GM12865 (cell line): ENCODE results near the gene IQCK.

Experiments
- DNase-seq: peaks from one replicate; pipeline ENCODE4 v3.0.0; 2010; ENCODE audit warnings: low read depth
- H3K4me3 ChIP-seq: 2 replicates; pipeline ENCODE4 v1.5.1; 2011; ENCODE audit warnings: mild to moderate bottlenecking, low read depth, low read length, control low read depth
- TF ChIP-seq, protein P1 (sequence below): IDR thresholded peaks from 2 replicates; pipeline ENCODE4 v1.5.1; 2011; ENCODE audit warnings: low read length, control low read depth, low read depth, inconsistent platforms; ENCODE audit not compliant: insufficient read depth; ENCODE audit errors: missing control alignments

The IQCK gene

DNA sequence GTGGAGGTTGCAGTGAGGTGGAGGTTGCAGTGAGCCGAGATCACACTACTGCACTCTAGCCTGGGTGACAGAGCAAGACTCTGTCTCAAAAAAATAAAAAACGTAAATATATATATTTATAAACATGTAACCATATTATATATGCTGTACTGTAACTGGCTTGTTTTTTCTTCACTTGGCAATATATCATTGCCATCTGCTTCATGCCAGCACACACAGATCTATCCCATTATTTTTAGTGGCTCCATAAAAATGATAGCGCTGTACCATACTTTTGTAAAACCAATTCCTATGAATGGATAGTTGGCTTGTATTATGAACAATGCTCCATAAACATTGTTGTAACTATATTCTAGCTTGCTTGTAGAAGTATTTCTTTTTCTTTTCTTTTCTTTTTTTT, 117.1 kb downstream of the IQCK start:
- no peak overlapping the region for H3K4me3 ChIP-seq
- no peak for DNase-seq
- TF ChIP-seq, protein P1, sequence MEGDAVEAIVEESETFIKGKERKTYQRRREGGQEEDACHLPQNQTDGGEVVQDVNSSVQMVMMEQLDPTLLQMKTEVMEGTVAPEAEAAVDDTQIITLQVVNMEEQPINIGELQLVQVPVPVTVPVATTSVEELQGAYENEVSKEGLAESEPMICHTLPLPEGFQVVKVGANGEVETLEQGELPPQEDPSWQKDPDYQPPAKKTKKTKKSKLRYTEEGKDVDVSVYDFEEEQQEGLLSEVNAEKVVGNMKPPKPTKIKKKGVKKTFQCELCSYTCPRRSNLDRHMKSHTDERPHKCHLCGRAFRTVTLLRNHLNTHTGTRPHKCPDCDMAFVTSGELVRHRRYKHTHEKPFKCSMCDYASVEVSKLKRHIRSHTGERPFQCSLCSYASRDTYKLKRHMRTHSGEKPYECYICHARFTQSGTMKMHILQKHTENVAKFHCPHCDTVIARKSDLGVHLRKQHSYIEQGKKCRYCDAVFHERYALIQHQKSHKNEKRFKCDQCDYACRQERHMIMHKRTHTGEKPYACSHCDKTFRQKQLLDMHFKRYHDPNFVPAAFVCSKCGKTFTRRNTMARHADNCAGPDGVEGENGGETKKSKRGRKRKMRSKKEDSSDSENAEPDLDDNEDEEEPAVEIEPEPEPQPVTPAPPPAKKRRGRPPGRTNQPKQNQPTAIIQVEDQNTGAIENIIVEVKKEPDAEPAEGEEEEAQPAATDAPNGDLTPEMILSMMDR, result no peak

DNA sequence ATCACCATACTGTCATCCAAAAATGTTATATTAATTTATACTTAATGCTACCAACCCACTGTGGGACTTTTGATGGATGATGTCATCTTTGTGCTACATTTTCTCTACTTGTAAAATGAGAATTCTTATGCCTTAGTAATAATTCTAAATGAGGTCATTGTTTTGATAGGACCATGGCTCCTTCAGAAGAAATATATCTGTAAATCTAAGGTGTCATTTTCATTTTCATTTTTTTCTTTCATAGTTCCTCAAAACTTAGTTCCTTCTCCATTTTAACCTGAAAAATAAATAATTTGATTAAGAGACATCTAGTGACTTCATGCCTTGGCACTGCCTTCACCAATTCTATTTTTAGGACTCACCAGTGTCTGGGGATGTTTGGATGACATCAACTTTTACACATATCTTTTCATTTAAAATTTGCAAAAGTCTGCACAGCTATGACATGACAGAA, 117.9 kb downstream of the IQCK start:
- TF ChIP-seq, protein P1, result no peak
- DNase-seq, result no peak
- no peak overlapping the region for H3K4me3 ChIP-seq

DNA sequence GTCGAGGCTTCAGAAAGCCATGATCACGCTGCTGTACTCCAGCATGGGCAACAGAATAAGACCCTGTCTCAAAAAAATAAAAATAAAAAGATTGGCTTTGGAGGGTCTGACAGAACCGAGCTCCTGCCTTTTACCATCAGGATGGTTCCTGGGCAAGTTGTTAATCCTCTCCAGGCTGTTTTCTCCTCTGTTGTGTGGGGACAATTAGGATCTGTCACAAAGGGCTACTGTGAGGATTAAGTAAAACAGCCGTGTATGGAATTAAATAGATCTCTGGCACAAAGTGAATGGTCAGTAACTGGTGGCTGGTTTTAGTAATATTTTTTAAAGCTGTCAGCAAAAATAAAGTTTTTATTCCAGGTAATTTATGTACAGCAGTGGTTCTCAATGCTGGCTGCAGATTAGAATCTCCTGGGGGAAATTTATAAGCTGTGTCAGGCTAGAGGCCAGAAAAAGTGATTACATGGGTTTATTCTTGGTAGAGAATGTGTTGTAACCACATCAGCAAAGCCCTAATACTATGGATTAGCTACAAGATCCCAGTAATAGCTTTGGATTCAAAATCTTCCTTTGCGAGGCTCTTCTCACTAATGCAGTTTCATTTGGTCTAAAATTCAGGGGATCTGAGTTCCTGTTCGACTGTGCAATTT, 119.4 kb downstream of the IQCK start:
- DNase-seq, result no peak
- TF ChIP-seq, protein P1, result no peak

DNA sequence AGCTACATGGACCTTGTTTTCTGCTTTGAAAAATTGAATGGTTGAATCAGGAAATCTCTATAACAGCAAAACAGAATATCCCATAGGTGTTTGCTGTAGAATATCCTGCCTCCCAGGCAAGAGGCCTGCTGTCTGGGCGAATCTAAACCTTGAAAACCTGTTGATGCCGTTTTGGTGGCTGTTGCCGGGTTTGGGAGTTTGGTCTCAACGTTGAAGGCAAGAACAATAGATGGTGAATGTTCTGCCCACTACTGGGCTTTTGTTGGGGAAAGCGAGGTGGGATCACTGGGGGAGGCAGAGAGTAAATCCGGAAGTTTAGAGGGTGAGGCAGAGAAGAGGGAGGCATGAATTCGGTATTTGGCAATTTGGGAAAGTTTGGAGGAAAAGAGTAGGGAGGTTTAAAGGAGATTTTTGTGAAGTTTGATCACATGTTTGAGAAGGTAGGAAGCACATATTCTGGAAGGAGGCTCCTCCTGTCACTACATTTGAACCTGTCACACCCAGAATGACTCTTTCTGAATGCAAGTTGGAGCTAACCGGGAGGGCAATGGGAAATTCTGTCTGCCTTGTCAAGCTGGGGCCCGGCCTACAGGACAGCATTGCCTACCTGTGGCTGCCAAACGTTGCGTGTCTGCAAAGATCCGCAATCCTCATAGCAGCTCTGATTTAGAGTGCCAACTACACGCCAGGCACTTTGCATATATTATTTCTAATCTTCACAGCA, 120.1 kb downstream of the IQCK start:
- TF ChIP-seq, protein P1, result no peak
- H3K4me3 ChIP-seq, result no peak overlapping the region
- no peak for DNase-seq

More for the DNA sequence above, 119.4 kb downstream of the IQCK start:
- no peak overlapping the region for H3K4me3 ChIP-seq

DNA sequence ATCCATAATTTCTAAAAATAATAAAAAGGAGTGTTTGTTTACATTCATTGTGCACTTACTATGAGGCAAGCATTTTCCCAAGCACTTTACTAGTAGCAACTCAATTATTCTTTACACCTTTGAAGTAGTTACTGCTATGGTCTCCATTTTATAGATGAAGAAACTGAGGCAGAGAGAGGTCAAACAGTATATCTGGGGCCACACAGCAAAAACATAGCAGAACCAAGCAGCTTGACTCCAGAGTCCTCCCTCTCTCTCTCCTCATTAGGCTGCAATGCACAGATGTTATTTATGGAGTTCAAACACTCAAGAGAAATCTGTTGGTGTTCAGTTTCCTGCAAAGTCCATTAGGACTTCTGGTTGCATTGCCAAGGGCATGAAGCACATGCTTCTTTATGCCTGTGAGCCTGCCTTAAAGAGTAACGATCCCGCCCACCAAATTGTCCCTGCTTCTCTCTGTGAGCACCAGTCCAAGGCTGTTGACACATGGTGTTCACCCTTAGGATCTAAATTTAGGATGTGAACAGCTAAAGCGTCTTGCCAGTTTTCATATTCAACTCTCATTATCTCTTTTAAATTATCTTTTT, 122.5 kb downstream of the IQCK start:
- no peak overlapping the region for H3K4me3 ChIP-seq
- no peak for DNase-seq
- TF ChIP-seq, protein P1, result no peak

DNA sequence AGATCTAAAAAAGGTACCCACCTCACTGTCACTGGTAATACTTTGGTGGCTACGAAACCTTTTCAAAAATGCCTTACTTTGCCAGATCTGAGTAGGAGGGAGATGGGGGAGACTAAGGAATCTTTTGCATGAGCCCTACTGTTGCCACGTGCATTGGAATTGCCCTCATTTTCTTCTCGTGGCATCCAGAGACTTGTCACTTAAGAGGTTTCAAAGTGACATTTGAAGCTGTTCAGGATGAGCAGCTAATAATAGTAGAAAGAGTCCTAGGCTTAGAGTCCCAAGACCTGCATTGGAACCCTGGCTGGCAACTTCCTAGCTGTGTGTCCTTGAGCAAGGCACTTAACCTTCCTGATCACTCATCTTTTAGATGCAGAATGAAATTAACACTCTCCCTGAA, 123.1 kb downstream of the IQCK start:
- TF ChIP-seq, protein P1, result no peak
- no peak for DNase-seq
- H3K4me3 ChIP-seq, result no peak overlapping the region
